ENCODE results near the gene RNF115. TPM values are rescaled to one million over a fixed set of nuclear protein-coding genes. Genes with fewer than 3 reads are reported as not detected.
A peak's percentile ranks its signal among the peaks of the same experiment; 100 is the strongest.
"Not testable (repeated sequence)": the region's sequence is repeated elsewhere in the genome, so short reads cannot be mapped to it uniquely, and the experiment has no call there.

Gene RNF115
- total RNA-seq, 3 donors from 2014 or later: 12.6 to 13.5 (median 12.6) TPM

DNA sequence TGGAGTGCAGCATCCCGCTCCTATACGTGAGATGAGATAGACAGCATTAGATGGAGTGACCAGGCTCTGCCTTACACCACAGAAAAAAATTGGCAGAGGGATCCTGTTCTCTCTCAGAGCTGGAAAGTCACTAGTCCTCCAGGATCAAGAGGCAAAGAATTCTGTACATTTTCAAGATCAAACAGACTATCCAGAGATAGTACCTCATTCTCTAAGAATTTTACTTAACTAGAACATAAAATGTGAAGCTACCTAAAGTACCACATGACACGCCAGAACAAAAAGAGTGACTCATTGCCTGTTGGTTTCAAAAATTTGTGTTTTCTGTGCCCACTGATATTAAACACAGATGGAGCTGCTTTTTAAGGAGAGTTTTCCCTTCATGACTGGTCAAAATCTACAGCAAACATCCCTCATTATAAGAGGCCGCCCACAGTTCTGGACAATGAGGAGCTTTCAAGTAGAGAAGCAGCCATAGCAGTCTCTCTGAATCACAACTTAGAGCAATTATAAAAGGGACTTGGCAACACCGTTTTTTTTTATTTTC, 72.3 kb downstream of the RNF115 start:
- DNase-seq (no peak), ATAC-seq (no peak)
- Mint-ChIP-seq H3K9me3 (no peaks in the 10 kb centered on the region), H3K4me3 (no peak overlapping the region), H3K36me3 (ENCODE audit: insufficient read depth) (peaks cover 54% of the 10 kb centered on the region), H3K27me3 (ENCODE audit: low read depth) (no peaks in the 10 kb centered on the region), H3K4me1 (ENCODE audit: low read depth) (no peaks in the 10 kb centered on the region)

DNA sequence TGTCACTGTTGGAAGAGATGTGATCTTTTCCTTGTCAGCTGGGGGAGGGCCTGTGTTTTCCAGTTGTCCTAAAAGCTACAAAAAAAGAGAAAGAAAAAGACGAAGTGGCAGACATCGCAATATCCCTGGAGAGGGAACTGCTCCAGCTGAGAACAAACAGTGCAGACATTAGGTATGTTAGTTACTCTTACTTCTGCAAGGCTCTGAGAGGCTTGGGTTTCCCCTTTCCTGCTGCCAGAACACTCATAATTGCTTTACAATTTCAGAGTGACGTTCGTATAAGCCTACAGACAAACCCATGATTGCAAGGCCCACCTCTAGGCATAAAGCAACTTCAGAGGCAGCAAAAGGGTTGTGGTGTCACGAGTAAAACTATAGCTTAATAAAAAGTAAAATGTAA, 73.5 kb downstream of the RNF115 start:
- peaks cover 53% of the 10 kb centered on the region for H3K36me3 Mint-ChIP-seq (ENCODE audit: insufficient read depth)
- H3K9me3 Mint-ChIP-seq: no peaks in the 10 kb centered on the region
- no peak overlapping the region for H3K4me3 Mint-ChIP-seq
- no peaks in the 10 kb centered on the region for H3K27me3 Mint-ChIP-seq (ENCODE audit: low read depth)
- DNase-seq (no peak), ATAC-seq (no peak)
- H3K4me1 Mint-ChIP-seq (ENCODE audit: low read depth): no peaks in the 10 kb centered on the region

DNA sequence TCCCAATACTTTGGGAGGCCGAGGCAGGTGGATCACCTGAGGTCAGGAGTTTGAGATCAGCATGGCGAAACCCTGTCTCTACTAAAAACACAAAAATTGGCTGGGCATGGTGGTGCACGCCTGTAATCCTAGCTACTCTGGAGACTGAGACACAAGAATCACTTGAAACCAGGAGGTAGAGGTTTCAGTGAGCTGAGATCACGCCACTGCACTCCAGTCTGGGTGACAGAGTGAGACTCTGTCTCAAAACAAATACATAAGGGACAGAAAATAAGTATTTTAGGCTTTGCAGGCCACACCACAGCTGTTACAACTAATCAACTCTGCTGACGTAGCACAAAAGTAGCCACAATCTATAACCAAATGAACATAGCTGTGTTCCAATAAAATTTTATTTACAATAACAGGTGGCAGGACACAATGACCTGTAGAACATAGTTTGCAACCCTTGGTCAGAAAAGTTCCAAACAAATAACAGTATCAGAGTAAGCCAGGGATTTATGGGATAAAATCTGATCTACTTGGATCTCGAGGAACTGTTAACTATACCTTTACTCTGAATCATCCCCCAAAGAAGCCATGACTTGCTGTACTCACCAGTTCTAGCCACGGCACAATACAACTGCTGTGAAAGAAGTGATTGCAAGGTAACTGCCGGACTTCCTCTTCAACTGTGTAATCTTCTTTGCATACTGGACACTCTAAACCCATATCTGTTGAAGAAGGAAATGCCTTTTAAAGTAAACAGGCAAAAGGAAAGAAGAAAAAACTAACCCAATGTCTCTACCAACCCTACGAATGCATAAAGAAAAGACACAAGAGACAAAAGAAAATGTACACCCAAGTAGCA, 76.3 kb downstream of the RNF115 start:
- no peak for DNase-seq
- Mint-ChIP-seq H3K36me3 (ENCODE audit: insufficient read depth) (peaks cover 65% of the 10 kb centered on the region), H3K4me3 (no peak overlapping the region), H3K4me1 (ENCODE audit: low read depth) (no peaks in the 10 kb centered on the region), H3K9me3 (no peaks in the 10 kb centered on the region), H3K27me3 (ENCODE audit: low read depth) (no peaks in the 10 kb centered on the region)
- ATAC-seq: no peak

DNA sequence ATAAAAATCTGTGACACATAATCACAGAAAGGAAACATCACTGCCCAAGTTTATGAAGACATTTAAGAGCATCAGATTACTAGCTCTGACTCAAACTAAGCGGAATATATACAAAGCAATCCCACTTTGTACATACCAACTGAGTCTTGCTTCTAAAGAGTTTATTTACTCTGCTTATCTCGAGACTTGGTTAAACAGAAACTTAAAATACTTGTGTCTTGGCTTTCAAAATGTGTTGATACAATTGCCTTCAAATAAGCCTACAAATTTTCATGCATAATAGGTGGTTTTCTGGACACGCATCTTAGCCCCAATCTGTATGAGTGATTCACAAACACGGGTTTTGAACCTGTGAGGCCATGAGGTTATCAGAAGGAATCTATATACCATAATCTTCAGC, 83.6 kb downstream of the RNF115 start:
- Mint-ChIP-seq H3K4me1 (ENCODE audit: low read depth) (no peaks in the 10 kb centered on the region), H3K27me3 (ENCODE audit: low read depth) (no peaks in the 10 kb centered on the region), H3K36me3 (ENCODE audit: insufficient read depth) (peaks cover 27% of the 10 kb centered on the region), H3K9me3 (no peaks in the 10 kb centered on the region), H3K4me3 (no peak overlapping the region)
- ATAC-seq: no peak
- DNase-seq: no peak

DNA sequence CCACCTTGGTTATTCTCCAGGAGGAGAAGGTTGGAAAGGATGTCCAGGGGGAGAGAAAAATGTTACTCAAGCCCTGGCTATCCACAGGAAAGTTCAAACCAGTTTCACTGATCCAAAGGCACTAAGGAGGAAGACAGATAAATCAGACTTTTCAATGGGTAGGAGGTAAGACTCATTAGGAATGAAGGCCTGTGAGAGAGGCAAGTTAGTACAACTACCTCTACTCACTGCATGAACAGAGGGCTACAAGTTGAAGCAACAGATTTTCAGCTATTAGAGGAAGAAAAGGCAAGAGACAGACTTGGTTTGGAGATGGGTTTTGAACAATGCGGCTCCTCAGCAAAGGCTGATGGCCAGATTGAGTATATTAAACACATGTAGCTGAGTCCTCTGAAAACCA, 87.7 kb downstream of the RNF115 start:
- no peaks in the 10 kb centered on the region for H3K9me3 Mint-ChIP-seq
- no peak overlapping the region for H3K4me3 Mint-ChIP-seq
- no peak for ATAC-seq
- no peaks in the 10 kb centered on the region for H3K27me3 Mint-ChIP-seq (ENCODE audit: low read depth)
- peaks cover 2% of the 10 kb centered on the region for H3K36me3 Mint-ChIP-seq (ENCODE audit: insufficient read depth)
- DNase-seq: no peak
- H3K4me1 Mint-ChIP-seq (ENCODE audit: low read depth): no peaks in the 10 kb centered on the region

DNA sequence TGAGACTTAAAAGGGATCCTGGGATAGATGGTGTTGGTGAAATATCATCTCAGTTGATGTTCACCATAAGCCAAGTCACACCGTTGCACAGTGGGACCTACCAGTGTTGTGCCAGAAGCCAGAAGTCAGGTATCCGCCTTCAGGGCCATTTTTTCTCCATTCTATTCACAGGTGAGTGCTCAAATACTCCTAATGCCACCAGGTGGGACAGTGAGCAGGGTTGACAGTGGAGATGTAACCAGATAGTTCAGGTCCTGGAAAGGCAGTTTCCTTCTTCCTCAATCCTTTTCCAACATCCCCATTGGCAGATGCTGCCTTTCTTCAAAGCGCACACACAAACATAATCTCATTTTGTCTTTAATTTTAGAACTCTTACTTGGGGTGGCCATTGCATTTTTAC, 93.0 kb downstream of the RNF115 start:
- no peak overlapping the region for H3K4me3 Mint-ChIP-seq
- peaks cover 3% of the 10 kb centered on the region for H3K36me3 Mint-ChIP-seq (ENCODE audit: insufficient read depth)
- no peaks in the 10 kb centered on the region for H3K9me3 Mint-ChIP-seq
- H3K4me1 Mint-ChIP-seq (ENCODE audit: low read depth): no peaks in the 10 kb centered on the region
- ATAC-seq (no peak), DNase-seq (no peak)
- no peaks in the 10 kb centered on the region for H3K27me3 Mint-ChIP-seq (ENCODE audit: low read depth)

DNA sequence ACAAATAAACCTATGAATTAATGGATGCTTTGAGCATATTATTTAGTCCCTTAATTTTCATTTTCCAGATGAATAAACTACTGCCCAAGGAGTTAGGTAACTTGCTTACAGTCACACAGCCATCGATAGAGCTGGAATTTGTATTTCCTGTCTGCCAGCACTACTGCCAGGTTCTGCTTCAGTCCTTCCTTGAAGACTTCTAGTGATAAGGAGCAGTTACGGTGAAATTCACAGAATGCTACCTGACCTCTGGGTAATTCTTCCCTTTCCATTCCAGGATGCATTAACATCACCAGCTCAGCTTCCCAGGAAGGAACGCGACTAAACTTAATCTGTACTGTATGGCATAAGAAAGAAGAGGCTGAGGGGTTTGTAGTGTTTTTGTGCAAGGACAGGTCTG, 93.4 kb downstream of the RNF115 start:
- no peak for DNase-seq
- H3K9me3 Mint-ChIP-seq: no peaks in the 10 kb centered on the region
- no peak for ATAC-seq
- H3K4me3 Mint-ChIP-seq: no peak overlapping the region
- peaks cover 3% of the 10 kb centered on the region for H3K36me3 Mint-ChIP-seq (ENCODE audit: insufficient read depth)
- no peaks in the 10 kb centered on the region for H3K27me3 Mint-ChIP-seq (ENCODE audit: low read depth)
- no peaks in the 10 kb centered on the region for H3K4me1 Mint-ChIP-seq (ENCODE audit: low read depth)

GRCh38 chr1:145729666-145730436, 94.0 kb downstream of the RNF115 start:
- no peaks in the 10 kb centered on the region for H3K4me1 Mint-ChIP-seq (ENCODE audit: low read depth)
- H3K4me3 Mint-ChIP-seq: no peak overlapping the region
- DNase-seq (no peak), ATAC-seq (no peak)
- no peaks in the 10 kb centered on the region for H3K27me3 Mint-ChIP-seq (ENCODE audit: low read depth)
- H3K9me3 Mint-ChIP-seq: no peaks in the 10 kb centered on the region
- peaks cover 3% of the 10 kb centered on the region for H3K36me3 Mint-ChIP-seq (ENCODE audit: insufficient read depth)

DNA sequence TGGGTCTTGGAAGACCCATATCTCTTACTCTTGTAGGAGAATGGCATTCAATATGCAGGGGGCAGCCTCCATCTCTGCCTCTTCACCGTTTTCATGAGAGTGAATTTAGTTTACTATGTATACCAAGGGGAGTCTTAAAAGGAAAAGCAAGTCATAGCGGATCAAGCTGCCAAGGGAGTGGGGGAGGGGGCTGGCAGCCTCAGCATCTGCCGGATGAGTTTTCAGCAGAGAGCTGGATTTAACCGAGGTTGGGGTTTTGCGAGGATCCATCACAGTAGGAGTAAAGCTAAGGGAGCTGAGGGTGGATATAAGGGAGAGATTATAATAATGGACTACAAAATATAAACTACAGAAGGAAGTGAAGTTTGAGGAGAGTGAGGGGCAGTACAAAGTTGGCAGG, 94.7 kb downstream of the RNF115 start:
- Mint-ChIP-seq H3K4me1 (ENCODE audit: low read depth) (no peaks in the 10 kb centered on the region), H3K36me3 (ENCODE audit: insufficient read depth) (peaks cover 3% of the 10 kb centered on the region), H3K27me3 (ENCODE audit: low read depth) (no peaks in the 10 kb centered on the region), H3K4me3 (no peak overlapping the region), H3K9me3 (no peaks in the 10 kb centered on the region)
- ATAC-seq (no peak), DNase-seq (no peak)

DNA sequence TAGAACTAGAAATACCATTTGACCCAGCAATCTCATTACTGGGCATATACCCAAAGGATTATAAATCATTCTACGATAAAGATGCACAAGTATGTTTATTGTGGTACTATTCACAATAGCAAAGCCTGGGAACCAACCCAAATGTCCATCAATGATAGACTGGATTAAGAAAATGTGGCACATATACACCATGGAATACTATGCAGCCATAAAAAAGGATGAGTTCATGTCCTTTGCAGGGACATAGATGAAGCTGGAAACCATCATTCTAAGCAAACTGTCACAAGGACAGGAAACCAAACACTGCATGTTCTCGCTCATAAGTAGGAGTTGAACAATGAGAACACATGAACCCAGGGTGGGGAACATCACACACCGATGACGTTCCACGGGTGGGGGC, 97.7 kb downstream of the RNF115 start:
- not testable (repeated sequence) for H3K9me3 Mint-ChIP-seq; H3K36me3 Mint-ChIP-seq (ENCODE audit: insufficient read depth); ATAC-seq; H3K4me1 Mint-ChIP-seq (ENCODE audit: low read depth); H3K4me3 Mint-ChIP-seq; DNase-seq
- peaks cover 10% of the 10 kb centered on the region for H3K27me3 Mint-ChIP-seq (ENCODE audit: low read depth)

GRCh38 chr1:145720878-145721671, 102.8 kb downstream of the RNF115 start:
- H3K9me3 Mint-ChIP-seq: no peaks in the 10 kb centered on the region
- no peaks in the 10 kb centered on the region for H3K36me3 Mint-ChIP-seq (ENCODE audit: insufficient read depth)
- peak; percentile 88 to 90 for ATAC-seq
- H3K4me1 Mint-ChIP-seq (ENCODE audit: low read depth): peaks cover 22% of the 10 kb centered on the region
- H3K27me3 Mint-ChIP-seq (ENCODE audit: low read depth): peaks cover 18% of the 10 kb centered on the region
- H3K4me3 Mint-ChIP-seq: peak overlapping the region; percentile 74
- DNase-seq: peak; percentile 65

DNA sequence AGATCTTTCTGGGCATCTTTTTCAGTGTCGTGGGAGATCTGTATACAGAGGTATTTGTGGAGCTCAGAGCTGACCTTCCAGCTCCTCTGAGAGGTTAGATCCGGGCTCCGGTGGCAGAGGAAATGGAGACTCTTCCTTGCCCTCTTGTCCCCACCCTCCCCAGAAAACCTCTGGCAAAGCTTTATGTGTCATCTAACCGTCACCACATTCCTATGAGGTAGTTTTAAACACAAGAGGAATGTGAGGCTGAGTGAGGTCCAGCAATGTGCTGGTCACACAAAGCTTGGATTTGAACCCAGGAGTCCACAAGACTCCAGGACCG, 103.4 kb downstream of the RNF115 start:
- ATAC-seq (no peak), DNase-seq (no peak)
- Mint-ChIP-seq H3K4me3 (peak overlapping the region; percentile 74), H3K9me3 (no peaks in the 10 kb centered on the region), H3K27me3 (ENCODE audit: low read depth) (peaks cover 18% of the 10 kb centered on the region), H3K4me1 (ENCODE audit: low read depth) (peaks cover 22% of the 10 kb centered on the region), H3K36me3 (ENCODE audit: insufficient read depth) (no peaks in the 10 kb centered on the region)

- no peaks in the 10 kb centered on the region for H3K36me3 Mint-ChIP-seq (ENCODE audit: insufficient read depth)
- ATAC-seq: peak; percentile 45 to 53
These were observed 104.4 kb downstream of the RNF115 start, which contains the start of gene CD160 for GRCh38 chr1:145719230-145720079. Gene CD160 (plus strand): TSS chr1:145719499. CDS start chr1:145728328, 8,829 bp downstream.

More at GRCh38 chr1:145719230-145720079, 104.4 kb downstream of the RNF115 start, which contains the start of gene CD160:
- H3K27me3 Mint-ChIP-seq (ENCODE audit: low read depth): peaks cover 18% of the 10 kb centered on the region
- DNase-seq: no peak
- H3K9me3 Mint-ChIP-seq: no peaks in the 10 kb centered on the region
- H3K4me1 Mint-ChIP-seq (ENCODE audit: low read depth): peaks cover 22% of the 10 kb centered on the region
- H3K4me3 Mint-ChIP-seq: peak within 1 kb of the TSS; percentile 74
